ENCODE results near the gene NFYC. TPM values are rescaled to one million over a fixed set of nuclear protein-coding genes. Genes with fewer than 3 reads are reported as not detected.

Gene NFYC
- total RNA-seq, 1 donor from 2014 or later, result 51.1 TPM

GRCh38 chr1:40794048-40794447 is 102.5 kb downstream of the NFYC start:
- no peak for FAIRE-seq
- peaks cover 3% of the 10 kb centered on the region for H3K27me3 ChIP-seq (ENCODE audit: insufficient read depth, low read length)
- H3K4me3 Mint-ChIP-seq (ENCODE audit: unreplicated experiment), result peak overlapping the region; percentile 23

GRCh38 chr1:40794974-40795715 is 103.6 kb downstream of the NFYC start:
- no peak overlapping the region for H3K9ac ChIP-seq (ENCODE audit: low read length)
- H3K4me3 ChIP-seq (ENCODE audit: insufficient read depth, low read depth, low read length), result no peak overlapping the region
- no peak overlapping the region for H2AFZ ChIP-seq (ENCODE audit: low read depth, low read length)
- FAIRE-seq, result no peak
- Mint-ChIP-seq H3K27me3 (ENCODE audit: low read depth, unreplicated experiment) (peaks cover 65% of the 10 kb centered on the region), H3K4me3 (ENCODE audit: unreplicated experiment) (no peak overlapping the region), H3K36me3 (ENCODE audit: low read depth, unreplicated experiment) (no peaks in the 10 kb centered on the region), H3K27ac (ENCODE audit: unreplicated experiment) (no peak overlapping the region), H3K9me3 (ENCODE audit: unreplicated experiment) (peaks cover 4% of the 10 kb centered on the region), H3K4me1 (ENCODE audit: low read depth, unreplicated experiment) (no peaks in the 10 kb centered on the region)
- H3K4me2 ChIP-seq (ENCODE audit: low read length), result no peak overlapping the region
- H3K27ac ChIP-seq (ENCODE audit: low read depth, low read length), result no peak overlapping the region
- H4K20me1 ChIP-seq (ENCODE audit: insufficient read depth, low read length), result no peaks in the 10 kb centered on the region
- no peak for TF ChIP-seq EZH2 (IDR thresholded peaks at IDR 0.05; ENCODE audit: insufficient read depth, low read length)
- TF ChIP-seq CTCF (IDR thresholded peaks at IDR 0.05; ENCODE audit: insufficient read depth, low read depth, low read length), result no peak
- H3K9me3 ChIP-seq (ENCODE audit: insufficient read depth, low read depth, low read length), result no peaks in the 10 kb centered on the region
- peaks cover 3% of the 10 kb centered on the region for H3K27me3 ChIP-seq (ENCODE audit: insufficient read depth, low read length)
- no peaks in the 10 kb centered on the region for H3K36me3 ChIP-seq (ENCODE audit: insufficient read depth, low read length)
- DNase-seq (ENCODE audit: low read depth), result no peak
- no peaks in the 10 kb centered on the region for H3K79me2 ChIP-seq (ENCODE audit: insufficient read depth, low read length)
- H3K4me1 ChIP-seq (ENCODE audit: insufficient read depth, low read length), result no peaks in the 10 kb centered on the region

More at GRCh38 chr1:40794048-40794447, 102.5 kb downstream of the NFYC start:
- peaks cover 2% of the 10 kb centered on the region for H3K9me3 Mint-ChIP-seq (ENCODE audit: unreplicated experiment)
- DNase-seq (ENCODE audit: low read depth), result no peak
- TF ChIP-seq EZH2 (IDR thresholded peaks at IDR 0.05; ENCODE audit: insufficient read depth, low read length) (no peak), CTCF (IDR thresholded peaks at IDR 0.05; ENCODE audit: insufficient read depth, low read depth, low read length) (no peak)
- H3K4me1 Mint-ChIP-seq (ENCODE audit: low read depth, unreplicated experiment), result no peaks in the 10 kb centered on the region
- no peaks in the 10 kb centered on the region for H3K4me1 ChIP-seq (ENCODE audit: insufficient read depth, low read length)
- no peak overlapping the region for H2AFZ ChIP-seq (ENCODE audit: low read depth, low read length)
- no peak overlapping the region for H3K27ac ChIP-seq (ENCODE audit: low read depth, low read length)
- H3K9ac ChIP-seq (ENCODE audit: low read length), result no peak overlapping the region
- H3K79me2 ChIP-seq (ENCODE audit: insufficient read depth, low read length), result no peaks in the 10 kb centered on the region
- H3K9me3 ChIP-seq (ENCODE audit: insufficient read depth, low read depth, low read length), result no peaks in the 10 kb centered on the region
- H3K4me3 ChIP-seq (ENCODE audit: insufficient read depth, low read depth, low read length), result no peak overlapping the region
- H3K36me3 Mint-ChIP-seq (ENCODE audit: low read depth, unreplicated experiment), result no peaks in the 10 kb centered on the region
- H3K27me3 Mint-ChIP-seq (ENCODE audit: low read depth, unreplicated experiment), result peaks cover 69% of the 10 kb centered on the region
- no peaks in the 10 kb centered on the region for H3K36me3 ChIP-seq (ENCODE audit: insufficient read depth, low read length)
- H3K4me2 ChIP-seq (ENCODE audit: low read length), result no peak overlapping the region
- H4K20me1 ChIP-seq (ENCODE audit: insufficient read depth, low read length), result no peaks in the 10 kb centered on the region
- H3K27ac Mint-ChIP-seq (ENCODE audit: unreplicated experiment), result no peak overlapping the region

Data from astrocyte (in vitro differentiated cells and primary cell).